Adrenal gland (tissue), 5 donors: ENCODE results near the gene AACS.

Source experiments
- CTCF ChIP-seq, 6 experiments: fragments of 450-650 bp in 4 of 6; fragments of 200-600 bp in 2 of 6; sonication (generic) in 1 of 6; IDR thresholded peaks; 1 replicate in 5 of 6; 2 replicates in 1 of 6; pipeline versions ENCODE4 v1.5.1 to v1.8.0; 2016 to 2021; ENCODE audit warnings: antibody characterized with exemption in 6 of 6, mild to moderate bottlenecking in 2 of 6, moderate library complexity in 1 of 6
- POLR2A ChIP-seq, 2 donors: fragments of 450-650 bp; IDR thresholded peaks; one replicate each; pipeline ENCODE4 v1.6.1; 2017; ENCODE audit warnings: antibody characterized with exemption in 2 of 2, mild to moderate bottlenecking in 2 of 2, moderate library complexity in 1 of 2
- donor health status: DM: no; HTN: no; CAD: no.

DNA sequence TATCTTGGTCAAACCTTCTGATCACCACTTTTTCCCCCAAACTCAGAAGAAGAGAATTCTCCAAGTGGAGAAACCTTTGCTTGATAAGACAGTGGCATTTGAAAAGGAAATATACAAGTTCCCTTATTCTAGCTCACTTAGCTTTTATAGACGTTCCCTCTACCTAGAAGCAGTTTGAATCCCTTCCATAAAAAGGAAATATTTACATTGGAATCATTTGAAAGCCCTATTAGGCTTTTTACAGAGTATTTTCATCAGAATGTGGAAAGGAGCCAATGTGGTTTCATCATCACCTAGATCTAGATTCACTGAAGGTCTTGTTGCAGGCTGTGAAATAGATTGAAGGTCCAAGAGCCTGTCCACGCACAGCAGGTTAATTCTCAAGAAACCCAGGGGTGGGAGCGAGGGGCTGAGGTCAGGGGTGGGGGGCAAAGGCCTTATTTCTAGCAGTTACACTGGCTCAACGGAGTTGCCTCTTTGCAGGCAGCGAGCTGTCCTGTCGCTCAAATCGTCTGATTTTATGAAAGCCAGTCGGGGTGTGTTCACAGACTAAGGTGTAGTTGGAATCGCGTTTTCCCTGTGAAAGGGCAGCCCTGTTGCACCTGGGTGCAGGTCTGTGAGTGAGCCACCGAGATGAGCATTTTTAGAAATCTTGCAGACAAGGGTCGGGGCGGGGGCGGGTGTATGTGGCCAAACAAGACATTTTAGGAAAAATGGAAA lies 45.6 kb downstream of the AACS start:
- TF ChIP-seq CTCF (IDR thresholded peaks at IDR 0.05) (no peak), POLR2A (IDR thresholded peaks at IDR 0.05) (no peak)
